ENCODE data around the gene NPHP4. TPM values are rescaled to one million over a fixed set of nuclear protein-coding genes. Genes with fewer than 3 reads are reported as not detected.
A peak's percentile ranks its signal among the peaks of the same experiment; 100 is the strongest.
"Not testable (repeated sequence)": the region's sequence is repeated elsewhere in the genome, so short reads cannot be mapped to it uniquely, and the experiment has no call there.

NPHP4 gene
- polyA plus RNA-seq, 3 donors from 2014 or later = 0.59 to 1.4 (median 1.00) TPM

DNA sequence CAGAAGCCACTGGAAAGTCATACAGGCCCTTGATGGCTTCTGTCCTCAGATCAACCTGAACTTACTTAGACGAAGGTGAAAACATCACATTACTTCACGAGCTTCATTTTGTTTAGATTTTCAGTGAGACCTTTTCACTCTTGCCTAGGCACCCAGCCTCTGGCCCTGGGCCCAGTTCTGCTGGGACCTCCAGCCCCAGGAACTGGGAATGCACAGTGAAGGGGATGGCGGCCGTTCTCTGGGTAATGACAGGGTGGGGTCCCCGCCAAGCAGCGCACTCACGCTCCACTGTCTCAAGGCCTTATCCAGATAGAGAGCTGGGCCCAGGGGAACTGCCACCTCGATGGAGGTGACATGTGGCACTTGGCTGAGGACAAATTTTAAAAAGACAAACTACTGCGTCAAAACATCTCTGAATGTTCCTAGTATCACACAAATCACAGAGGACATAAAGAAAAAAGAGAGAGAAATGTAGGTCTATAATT, 54.8 kb downstream of the NPHP4 start:
- no peak overlapping the region for H3K4me3 Mint-ChIP-seq
- DNase-seq = no peak
- H3K27me3 Mint-ChIP-seq (ENCODE audit: low read depth in 3 of 3) = peaks cover 0 to 3% (median 0%) of the 10 kb centered on the region in 3 donors
- no peaks in the 10 kb centered on the region for H3K9me3 Mint-ChIP-seq
- peaks cover 0 to 7% (median 5%) of the 10 kb centered on the region in 3 donors for H3K36me3 Mint-ChIP-seq
- peaks cover 0 to 3% of the 10 kb centered on the region in 2 donors for H3K4me1 Mint-ChIP-seq
- H3K27ac Mint-ChIP-seq = no peak overlapping the region

DNA sequence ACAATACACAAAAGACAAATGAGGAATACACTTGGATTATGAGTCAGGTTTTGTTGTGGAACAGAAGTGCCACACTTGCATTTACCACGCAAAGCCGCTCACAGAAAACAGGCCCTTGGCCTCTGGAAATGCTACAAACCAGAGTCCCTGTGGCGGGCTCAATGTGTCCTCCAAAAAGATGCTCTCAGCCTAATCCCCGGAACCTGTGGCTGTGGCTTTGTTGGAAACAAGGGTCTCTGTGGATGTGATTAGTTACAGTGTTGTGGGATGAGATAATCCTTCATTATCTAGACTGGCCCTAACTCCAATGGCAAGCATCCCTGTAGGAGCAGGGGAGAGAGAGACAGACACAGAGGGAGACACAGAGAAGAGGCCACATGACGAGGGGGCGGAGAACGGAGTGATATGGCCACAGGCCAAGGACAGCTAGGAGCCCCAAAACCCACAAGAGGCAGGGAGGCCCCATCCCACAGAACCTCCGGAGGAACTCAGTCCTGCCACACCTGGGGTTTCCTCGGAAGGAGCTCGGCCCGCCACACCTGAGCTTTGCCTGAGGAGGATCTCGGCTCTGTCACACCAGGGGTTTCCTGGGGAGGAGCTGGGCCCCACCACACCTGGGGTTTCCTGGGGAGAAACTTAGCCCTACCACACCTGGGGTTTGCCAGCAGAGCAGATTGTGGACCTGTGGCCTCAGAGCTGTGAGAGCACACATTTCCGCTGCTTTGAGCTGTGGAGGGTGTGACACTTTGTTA, 55.4 kb downstream of the NPHP4 start:
- peaks cover 0 to 3% of the 10 kb centered on the region in 2 donors for H3K4me1 Mint-ChIP-seq
- no peak for DNase-seq
- H3K4me3 Mint-ChIP-seq = no peak overlapping the region
- peaks cover 0 to 12% (median 10%) of the 10 kb centered on the region in 3 donors for H3K36me3 Mint-ChIP-seq
- H3K9me3 Mint-ChIP-seq = no peaks in the 10 kb centered on the region
- peak overlapping the region in 1 of 6 donors; percentile 61 for H3K27ac Mint-ChIP-seq
- peaks cover 0 to 3% (median 0%) of the 10 kb centered on the region in 3 donors for H3K27me3 Mint-ChIP-seq (ENCODE audit: low read depth in 3 of 3)

DNA sequence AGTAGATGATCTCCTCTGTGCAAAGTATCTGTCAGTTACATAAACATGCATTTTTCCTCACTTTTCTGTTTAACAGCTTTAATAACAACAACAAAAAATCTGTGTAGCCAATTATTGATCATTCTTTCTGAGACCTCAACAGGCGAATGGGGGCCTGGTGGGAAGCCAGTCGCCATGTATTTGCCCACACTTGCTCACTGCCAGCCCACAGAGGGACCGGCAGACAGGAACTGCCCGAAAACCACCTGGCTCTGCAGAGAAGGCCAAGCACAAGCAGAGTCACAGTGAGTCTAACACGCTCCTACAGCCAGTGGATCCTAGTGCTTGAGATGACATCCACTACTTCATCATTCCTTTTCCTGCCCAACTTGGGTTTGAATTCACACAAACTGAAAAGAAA, 56.1 kb downstream of the NPHP4 start:
- Mint-ChIP-seq H3K36me3 (peaks cover 0 to 12% (median 9%) of the 10 kb centered on the region in 3 donors), H3K4me1 (peaks cover 0 to 3% of the 10 kb centered on the region in 2 donors), H3K9me3 (no peaks in the 10 kb centered on the region), H3K27me3 (ENCODE audit: low read depth in 3 of 3) (peaks cover 0 to 3% (median 0%) of the 10 kb centered on the region in 3 donors), H3K27ac (no peak overlapping the region), H3K4me3 (no peak overlapping the region)
- no peak for DNase-seq

DNA sequence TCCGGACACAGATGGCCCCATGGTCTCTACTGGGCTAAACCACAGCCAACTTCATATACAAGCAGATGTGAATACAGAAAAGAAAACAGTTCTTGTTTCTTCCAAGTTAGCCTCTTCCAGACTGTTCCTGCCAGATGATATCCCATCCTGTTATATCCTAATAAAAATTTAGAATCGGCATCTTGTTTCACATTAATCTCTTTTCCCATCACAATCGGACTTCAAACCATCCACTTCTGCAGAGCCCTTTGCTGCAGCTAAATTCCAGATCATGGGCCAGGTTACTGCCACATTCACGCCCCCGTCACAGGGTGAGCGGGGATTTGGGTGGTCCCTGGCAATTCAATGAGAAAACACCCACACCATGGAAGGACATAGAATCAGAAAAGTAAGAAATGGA, 57.2 kb downstream of the NPHP4 start:
- no peak overlapping the region for H3K27ac Mint-ChIP-seq
- no peak overlapping the region for H3K4me3 Mint-ChIP-seq
- H3K36me3 Mint-ChIP-seq = peaks cover 0 to 18% (median 7%) of the 10 kb centered on the region in 3 donors
- H3K9me3 Mint-ChIP-seq = no peaks in the 10 kb centered on the region
- no peak for DNase-seq
- peaks cover 0 to 3% (median 0%) of the 10 kb centered on the region in 3 donors for H3K27me3 Mint-ChIP-seq (ENCODE audit: low read depth in 3 of 3)
- H3K4me1 Mint-ChIP-seq = peaks cover 0 to 3% of the 10 kb centered on the region in 2 donors

DNA sequence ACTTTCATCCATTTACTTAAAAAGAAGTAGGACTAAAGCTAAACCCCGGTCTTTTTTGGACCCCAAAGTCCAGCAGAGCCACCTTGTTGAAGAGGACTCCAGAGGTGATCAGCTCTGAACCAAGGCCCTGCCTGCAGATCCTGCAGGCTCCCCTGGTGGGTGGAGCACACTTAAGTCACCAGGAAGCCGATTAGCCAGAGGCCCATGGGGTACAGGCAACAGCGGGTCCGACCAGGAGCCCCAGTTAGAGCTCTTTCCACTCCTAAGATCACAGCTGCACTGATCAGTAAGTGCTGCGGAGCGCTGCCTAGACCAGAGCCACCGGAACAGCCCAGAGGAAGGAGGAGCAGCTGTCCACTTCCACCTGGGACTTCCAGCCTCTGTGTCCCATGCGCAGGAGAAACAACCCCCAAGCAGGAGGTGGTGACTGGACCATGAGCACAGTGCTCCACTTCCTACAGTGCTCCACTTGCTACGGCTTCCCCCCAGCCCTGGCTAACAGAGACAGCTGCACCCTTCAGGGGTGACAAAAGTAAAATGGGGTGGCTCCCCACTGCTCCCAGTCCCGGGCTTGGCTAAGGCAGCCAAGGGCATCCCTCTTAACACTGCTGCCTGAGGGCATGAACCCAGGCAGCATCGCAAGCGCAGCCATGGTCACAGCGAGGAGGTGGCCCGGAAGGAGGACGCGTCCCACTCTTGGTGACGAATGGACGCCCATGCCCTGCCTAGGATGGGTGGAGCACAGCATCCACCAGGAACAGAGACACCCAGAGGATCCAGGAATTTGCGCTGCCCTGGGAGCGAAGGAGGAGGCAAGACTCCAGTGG, 58.0 kb downstream of the NPHP4 start:
- DNase-seq = no peak
- H3K4me1 Mint-ChIP-seq = peaks cover 0 to 3% of the 10 kb centered on the region in 2 donors
- H3K4me3 Mint-ChIP-seq = no peak overlapping the region
- no peaks in the 10 kb centered on the region for H3K9me3 Mint-ChIP-seq
- peaks cover 0 to 18% (median 10%) of the 10 kb centered on the region in 3 donors for H3K36me3 Mint-ChIP-seq
- H3K27me3 Mint-ChIP-seq (ENCODE audit: low read depth in 3 of 3) = peaks cover 0 to 3% (median 0%) of the 10 kb centered on the region in 3 donors
- H3K27ac Mint-ChIP-seq = no peak overlapping the region

DNA sequence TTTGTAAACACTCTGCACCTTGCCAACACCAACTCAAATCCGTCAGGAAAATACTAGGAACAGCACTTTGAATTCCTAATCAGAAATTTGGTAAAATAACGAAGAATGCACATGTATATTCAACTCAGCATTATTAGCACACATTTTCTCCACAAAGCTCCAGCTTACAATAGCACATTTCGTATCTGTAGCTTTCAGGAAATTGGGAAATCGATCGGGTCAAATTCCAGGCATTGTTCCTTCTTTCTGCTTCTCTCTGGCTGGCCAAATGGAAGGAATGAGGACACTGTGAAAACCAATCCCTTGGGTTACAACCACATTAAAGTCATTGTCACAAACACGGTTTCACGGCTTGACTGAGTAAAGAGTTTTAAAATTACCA, 58.6 kb downstream of the NPHP4 start:
- H3K27me3 Mint-ChIP-seq (ENCODE audit: low read depth in 3 of 3) = peaks cover 0 to 4% (median 0%) of the 10 kb centered on the region in 3 donors

DNA sequence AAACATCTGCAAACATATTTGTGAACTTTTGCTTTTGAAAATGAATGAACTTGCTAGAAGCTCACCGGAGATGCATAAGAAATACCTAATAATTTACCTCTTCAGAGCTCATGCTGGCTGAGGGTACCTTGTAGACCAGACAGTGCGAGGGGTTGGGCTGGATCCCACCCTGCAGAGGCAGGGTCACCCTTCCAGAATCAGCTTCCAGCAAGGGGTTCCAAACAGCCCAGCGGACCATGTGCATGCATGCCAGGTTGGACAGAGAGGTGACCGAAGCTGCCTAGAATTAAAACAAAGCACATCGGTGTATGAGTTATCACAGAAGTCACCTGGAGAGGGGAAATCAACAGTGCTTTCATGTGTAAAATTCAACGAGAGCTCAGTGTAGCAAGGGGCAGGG, 59.2 kb downstream of the NPHP4 start:
- H3K36me3 Mint-ChIP-seq = peaks cover 0 to 18% (median 10%) of the 10 kb centered on the region in 3 donors
- H3K27me3 Mint-ChIP-seq (ENCODE audit: low read depth in 3 of 3) = peaks cover 0 to 4% (median 0%) of the 10 kb centered on the region in 3 donors
- H3K4me3 Mint-ChIP-seq = no peak overlapping the region
- H3K9me3 Mint-ChIP-seq = no peaks in the 10 kb centered on the region
- peaks cover 0 to 3% of the 10 kb centered on the region in 2 donors for H3K4me1 Mint-ChIP-seq
- no peak for DNase-seq
- H3K27ac Mint-ChIP-seq = no peak overlapping the region

More for the DNA sequence above, 58.6 kb downstream of the NPHP4 start:
- no peaks in the 10 kb centered on the region for H3K9me3 Mint-ChIP-seq
- H3K27ac Mint-ChIP-seq = peak overlapping the region in 1 of 6 donors; percentile 36
- no peak overlapping the region for H3K4me3 Mint-ChIP-seq
- H3K4me1 Mint-ChIP-seq = peaks cover 0 to 3% of the 10 kb centered on the region in 2 donors
- DNase-seq = no peak
- peaks cover 0 to 18% (median 10%) of the 10 kb centered on the region in 3 donors for H3K36me3 Mint-ChIP-seq

DNA sequence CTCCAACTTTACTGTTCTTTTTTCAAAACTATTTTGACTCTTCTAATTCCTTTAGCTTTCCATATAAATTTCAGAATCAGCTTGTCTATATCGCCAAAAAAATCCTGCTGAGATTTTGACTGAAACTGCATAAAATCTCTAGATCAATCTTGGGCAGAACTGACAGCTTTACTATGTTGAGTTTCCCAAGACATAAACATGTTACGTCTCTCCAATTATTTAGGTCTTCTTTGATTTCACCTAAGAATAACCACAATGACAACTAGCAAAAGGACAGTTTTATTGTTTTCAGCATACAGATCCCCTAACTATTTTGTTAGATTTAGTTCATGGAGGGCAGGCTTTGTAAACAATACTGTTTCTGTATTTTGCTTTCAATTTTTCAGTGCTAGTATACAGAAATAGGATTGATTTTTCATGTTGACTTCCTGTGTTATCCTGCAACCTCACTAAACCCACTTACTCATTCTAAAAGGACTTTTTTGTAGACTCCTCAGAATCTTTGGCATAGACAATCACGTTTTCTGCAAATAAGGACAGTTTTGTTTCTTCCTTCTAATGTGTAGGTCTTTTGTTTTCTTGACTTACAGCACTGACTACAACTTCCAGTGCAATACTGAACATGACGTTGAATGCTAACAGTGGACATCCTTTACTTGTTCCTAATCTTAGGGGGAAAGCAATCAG, 63.4 kb downstream of the NPHP4 start:
- H3K36me3 Mint-ChIP-seq = peaks cover 3 to 19% (median 18%) of the 10 kb centered on the region in 3 donors
- peaks cover 0 to 1% (median 0%) of the 10 kb centered on the region in 3 donors for H3K27me3 Mint-ChIP-seq (ENCODE audit: low read depth in 3 of 3)
- no peak for DNase-seq
- H3K4me3 Mint-ChIP-seq = no peak overlapping the region
- no peaks in the 10 kb centered on the region for H3K9me3 Mint-ChIP-seq
- peak overlapping the region in 1 of 6 donors; percentile 20 for H3K27ac Mint-ChIP-seq
- H3K4me1 Mint-ChIP-seq = no peaks in the 10 kb centered on the region

DNA sequence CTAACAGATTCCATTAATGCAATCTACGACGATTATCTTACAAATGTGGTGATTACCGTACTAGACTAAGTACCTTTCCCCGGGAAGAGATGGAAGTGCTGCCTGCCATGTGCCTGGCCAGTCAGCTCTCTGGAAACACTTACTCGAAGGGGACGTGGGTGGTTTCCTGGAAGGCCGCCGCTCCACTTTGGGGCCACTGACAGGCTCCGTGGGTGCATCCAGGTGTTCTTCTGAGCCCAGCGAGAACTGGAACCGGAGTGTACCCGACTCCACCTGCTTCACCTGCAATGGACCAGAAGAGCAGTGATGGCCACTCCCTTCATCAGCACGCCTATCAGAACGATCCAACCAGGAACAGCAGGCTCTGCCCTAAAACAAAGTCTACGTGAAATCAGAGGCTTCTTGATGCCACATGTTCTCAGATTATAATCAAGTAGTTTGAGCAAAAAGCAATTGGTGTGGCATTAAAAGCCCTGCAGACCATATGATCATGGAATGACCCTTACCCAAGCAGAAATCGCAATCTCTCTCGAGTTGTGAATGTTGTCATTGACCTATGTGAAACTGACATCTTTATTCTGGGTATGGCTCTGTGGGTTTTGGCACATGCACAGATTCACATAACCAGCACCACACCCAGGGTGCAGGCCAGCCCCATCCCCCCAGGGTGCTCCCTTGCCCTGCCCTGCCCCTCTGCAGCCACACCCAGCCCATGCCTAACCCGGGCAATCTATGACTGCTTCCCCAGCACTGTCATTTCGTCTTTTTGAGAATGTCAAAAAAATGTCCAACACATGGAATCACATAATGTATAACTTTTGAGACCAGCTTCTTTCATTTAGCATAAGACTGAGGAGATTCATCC, 64.5 kb downstream of the NPHP4 start:
- Mint-ChIP-seq H3K4me3 (no peak overlapping the region), H3K4me1 (no peaks in the 10 kb centered on the region), H3K36me3 (peaks cover 3 to 23% (median 17%) of the 10 kb centered on the region in 3 donors), H3K27ac (no peak overlapping the region), H3K27me3 (ENCODE audit: low read depth in 3 of 3) (peaks cover 0 to 1% (median 0%) of the 10 kb centered on the region in 3 donors), H3K9me3 (no peaks in the 10 kb centered on the region)
- DNase-seq = no peak

DNA sequence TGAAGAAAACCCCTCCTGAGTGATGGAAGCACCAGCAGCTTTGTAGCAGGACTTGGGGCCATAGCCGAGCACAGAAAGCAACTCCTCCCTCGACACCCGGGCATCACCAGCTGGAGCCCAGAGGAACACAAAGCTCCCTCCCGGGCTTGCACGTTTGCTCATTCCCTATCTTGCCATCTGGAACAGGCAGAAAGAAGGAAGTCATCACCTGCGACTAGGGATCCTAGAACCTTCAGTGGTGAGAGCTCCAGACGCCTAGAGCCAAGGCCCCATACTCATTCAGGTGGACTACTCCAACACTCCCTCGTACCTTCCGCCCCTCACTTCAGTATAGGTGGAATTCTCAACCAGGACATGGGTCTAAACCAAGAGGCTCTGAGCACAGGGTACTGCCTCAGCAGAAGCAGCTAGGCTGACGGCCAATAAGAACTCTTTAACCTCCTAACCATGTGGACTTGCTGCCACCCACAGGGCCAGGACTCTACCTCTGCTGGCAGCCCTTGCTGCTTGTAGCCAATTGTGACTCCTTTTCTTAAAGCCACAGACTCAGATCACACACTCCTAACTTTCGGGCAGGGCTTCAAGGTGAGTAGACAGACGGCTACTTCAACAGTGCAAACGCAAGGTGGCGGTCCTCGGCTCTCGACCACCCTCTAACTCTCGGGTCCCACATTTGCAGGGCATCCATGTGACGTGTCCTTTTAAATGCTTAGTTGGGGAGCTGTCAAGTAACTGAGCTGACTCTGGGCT, 65.4 kb downstream of the NPHP4 start:
- H3K27me3 Mint-ChIP-seq (ENCODE audit: low read depth in 3 of 3) = peaks cover 0 to 1% (median 0%) of the 10 kb centered on the region in 3 donors
- no peaks in the 10 kb centered on the region for H3K9me3 Mint-ChIP-seq
- DNase-seq = no peak
- no peak overlapping the region for H3K4me3 Mint-ChIP-seq
- H3K27ac Mint-ChIP-seq = no peak overlapping the region
- H3K4me1 Mint-ChIP-seq = no peaks in the 10 kb centered on the region
- peaks cover 3 to 18% (median 14%) of the 10 kb centered on the region in 3 donors for H3K36me3 Mint-ChIP-seq

DNA sequence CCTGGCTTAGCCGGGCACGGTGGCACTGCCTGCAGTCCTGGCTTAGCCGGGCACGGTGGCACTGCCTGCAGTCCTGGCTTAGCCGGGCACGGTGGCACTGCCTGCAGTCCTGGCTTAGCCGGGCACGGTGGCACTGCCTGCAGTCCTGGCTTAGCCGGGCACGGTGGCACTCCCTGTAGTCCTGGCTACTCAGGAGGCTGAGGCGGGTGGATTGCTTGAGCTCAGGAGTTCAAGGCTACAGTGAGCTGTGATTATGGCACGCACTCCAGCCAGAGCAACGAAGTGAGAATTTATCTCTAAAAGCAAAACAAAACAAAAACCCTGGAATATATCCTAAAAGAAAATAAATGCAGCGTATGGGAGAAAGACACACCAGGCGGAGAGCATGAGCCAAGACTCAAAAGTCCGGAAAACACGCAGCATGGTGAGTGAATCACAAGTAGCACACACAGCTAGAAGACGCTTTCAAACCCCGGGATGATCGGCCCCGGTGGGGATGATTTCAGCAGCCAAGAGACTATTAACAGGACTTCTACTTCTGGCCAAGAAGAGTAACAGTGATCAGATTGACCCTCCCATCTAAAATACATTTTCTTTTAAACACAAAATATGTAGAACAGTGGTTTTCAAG, 69.4 kb downstream of the NPHP4 start:
- DNase-seq; H3K9me3 Mint-ChIP-seq; H3K27me3 Mint-ChIP-seq (ENCODE audit: low read depth in 3 of 3); H3K4me3 Mint-ChIP-seq; H3K4me1 Mint-ChIP-seq; H3K27ac Mint-ChIP-seq: not testable (repeated sequence)
- peaks cover 3 to 13% (median 10%) of the 10 kb centered on the region in 3 donors for H3K36me3 Mint-ChIP-seq

DNA sequence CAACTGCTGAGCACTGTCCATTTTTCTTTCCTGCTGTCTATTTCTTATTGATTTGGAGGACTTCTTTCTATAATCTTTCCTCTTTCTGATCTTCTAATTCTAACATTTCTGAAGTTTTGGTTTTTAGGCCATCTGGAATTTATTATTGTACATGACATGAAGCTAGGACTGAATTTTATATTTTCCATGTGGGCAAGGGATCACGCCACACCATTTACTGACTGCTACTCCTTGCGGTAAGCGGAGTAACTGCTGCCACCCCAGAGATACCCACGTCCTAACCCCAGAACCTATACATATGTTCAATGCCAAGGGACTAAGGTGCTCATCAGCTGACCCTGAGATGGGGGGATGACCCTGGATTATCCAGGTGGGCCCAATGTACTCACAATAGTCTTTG, 70.6 kb downstream of the NPHP4 start:
- H3K4me3 Mint-ChIP-seq = no peak overlapping the region
- peaks cover 0 to 10% (median 5%) of the 10 kb centered on the region in 3 donors for H3K36me3 Mint-ChIP-seq
- H3K9me3 Mint-ChIP-seq = no peaks in the 10 kb centered on the region
- H3K4me1 Mint-ChIP-seq = no peaks in the 10 kb centered on the region
- H3K27ac Mint-ChIP-seq = no peak overlapping the region
- no peak for DNase-seq
- peaks cover 0 to 2% (median 0%) of the 10 kb centered on the region in 3 donors for H3K27me3 Mint-ChIP-seq (ENCODE audit: low read depth in 3 of 3)

Measured in immature natural killer cell (primary cell).